Vagina (tissue), 2 donors: ENCODE results near the gene CENPO.

Experiments
- POLR2A ChIP-seq, 2 donors: fragments of 450-650 bp; IDR thresholded peaks; one replicate each; pipeline ENCODE4 v1.6.1; 2017; ENCODE audit warnings: antibody characterized with exemption in 2 of 2, mild to moderate bottlenecking in 2 of 2, moderate library complexity in 2 of 2
- POLR2AphosphoS5 ChIP-seq, 2 donors: sonication (generic); formaldehyde crosslinking; IDR thresholded peaks; one replicate each; pipeline ENCODE4 v1.9.0; 2017; ENCODE audit warnings: antibody characterized with exemption in 2 of 2, mild to moderate bottlenecking in 2 of 2, low read depth in 1 of 2; ENCODE audit not compliant: insufficient read depth in 1 of 2
- TF ChIP-seq, protein P1 (sequence below), 3 experiments: fragments of 450-650 bp in 2 of 3; fragments of 200-600 bp in 1 of 3; sonication (generic) in 1 of 3; IDR thresholded peaks; one replicate each; pipeline ENCODE4 v1.5.1; 2017 to 2019; ENCODE audit warnings: antibody characterized with exemption in 3 of 3, mild to moderate bottlenecking in 2 of 3, moderate library complexity in 2 of 3

DNA sequence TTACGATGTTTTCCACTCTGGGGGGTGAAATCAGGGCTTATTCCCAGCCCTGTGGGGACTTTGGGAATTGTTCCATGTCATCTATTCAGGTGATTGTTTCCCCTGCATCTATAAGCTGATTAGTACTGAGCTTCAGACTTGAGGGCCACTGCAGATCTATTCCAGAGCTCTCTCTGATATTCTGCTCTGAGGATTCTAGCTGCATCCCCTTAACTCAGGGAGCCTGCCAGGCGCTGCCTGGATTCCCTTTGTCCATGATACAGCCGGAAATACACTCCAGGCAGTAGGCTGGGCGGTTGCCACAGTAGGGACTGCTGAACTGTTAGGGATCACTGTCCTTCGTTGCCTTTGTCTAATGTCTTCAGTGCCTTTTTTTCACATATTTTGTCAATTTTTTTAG, 31.4 kb upstream of the CENPO start:
- TF ChIP-seq, protein P1, sequence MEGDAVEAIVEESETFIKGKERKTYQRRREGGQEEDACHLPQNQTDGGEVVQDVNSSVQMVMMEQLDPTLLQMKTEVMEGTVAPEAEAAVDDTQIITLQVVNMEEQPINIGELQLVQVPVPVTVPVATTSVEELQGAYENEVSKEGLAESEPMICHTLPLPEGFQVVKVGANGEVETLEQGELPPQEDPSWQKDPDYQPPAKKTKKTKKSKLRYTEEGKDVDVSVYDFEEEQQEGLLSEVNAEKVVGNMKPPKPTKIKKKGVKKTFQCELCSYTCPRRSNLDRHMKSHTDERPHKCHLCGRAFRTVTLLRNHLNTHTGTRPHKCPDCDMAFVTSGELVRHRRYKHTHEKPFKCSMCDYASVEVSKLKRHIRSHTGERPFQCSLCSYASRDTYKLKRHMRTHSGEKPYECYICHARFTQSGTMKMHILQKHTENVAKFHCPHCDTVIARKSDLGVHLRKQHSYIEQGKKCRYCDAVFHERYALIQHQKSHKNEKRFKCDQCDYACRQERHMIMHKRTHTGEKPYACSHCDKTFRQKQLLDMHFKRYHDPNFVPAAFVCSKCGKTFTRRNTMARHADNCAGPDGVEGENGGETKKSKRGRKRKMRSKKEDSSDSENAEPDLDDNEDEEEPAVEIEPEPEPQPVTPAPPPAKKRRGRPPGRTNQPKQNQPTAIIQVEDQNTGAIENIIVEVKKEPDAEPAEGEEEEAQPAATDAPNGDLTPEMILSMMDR (IDR thresholded peaks at IDR 0.05), result no peak
- TF ChIP-seq POLR2AphosphoS5 (IDR thresholded peaks at IDR 0.05; ENCODE audit: insufficient read depth in 1 of 2, low read depth in 1 of 2) (no peak), POLR2A (IDR thresholded peaks at IDR 0.05) (no peak)
